OCI-LY1 (cell line): Measurements from ENCODE around the gene CHCHD10.

ENCODE experiments used
- CTCF ChIP-seq: fragments of 200-600 bp; sonication (generic), shearing (Covaris generic); IDR thresholded peaks from 2 replicates; pipeline ENCODE4 v1.5.1; 2017; ENCODE audit warnings: mild to moderate bottlenecking, antibody characterized with exemption, low read length, moderate library complexity, mixed read lengths
- EZH2 ChIP-seq: fragments of 200-600 bp; sonication (generic), shearing (Covaris generic); IDR thresholded peaks from 2 replicates; pipeline ENCODE4 v1.8.0; 2017; ENCODE audit warnings: borderline replicate concordance, mixed run types, mild to moderate bottlenecking, antibody characterized with exemption, low read length, moderate library complexity, mixed read lengths

DNA sequence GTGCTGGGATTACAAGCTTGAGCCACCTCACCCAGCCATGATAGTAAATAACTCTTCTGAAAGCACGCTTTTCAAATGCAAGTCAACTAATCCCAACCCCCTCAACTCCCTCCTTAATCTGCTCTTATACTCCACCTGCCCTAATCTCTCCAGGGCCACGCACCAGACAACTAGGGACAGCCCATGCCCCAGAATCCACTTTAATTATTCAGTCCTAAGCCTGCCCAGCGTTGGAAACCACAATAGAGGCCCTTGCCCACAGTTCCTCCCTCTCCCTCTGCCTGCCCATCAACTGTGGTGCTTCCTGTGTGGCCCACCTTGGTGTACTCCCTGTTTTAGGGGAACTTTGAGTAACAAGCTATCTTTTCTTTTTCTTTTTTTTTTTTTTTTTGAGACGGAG is 10.9 kb downstream of the CHCHD10 start:
- TF ChIP-seq CTCF: no peak
- TF ChIP-seq EZH2: no peak
